GM12878 (cell line): ENCODE results near the gene FXYD1. TPM values are rescaled to one million over a fixed set of nuclear protein-coding genes. Genes with fewer than 3 reads are reported as not detected.

Source experiments
- ATAC-seq: fragments of 200-7000 bp; cut with Tn5 transposase; 3 replicates; pipeline ENCODE4 v1.9.1; 2020; ENCODE audit warnings: mild to moderate bottlenecking, moderate library complexity
- BruUV-seq: library from RNA; stranded (reverse); fragments of 400-500 nt; replicated peaks from 2 replicates; lab custom pipeline; 2021; lab: Mats Ljungman, UMichigan
- CTCF ChIA-PET: fragments of 300-600 bp; sonication (Branson Sonifier 250); formaldehyde crosslinking; extraction: SDS; loops from one replicate; lab custom pipeline; 2021; ENCODE audit warnings: inconsistent platforms; lab: Yijun Ruan, JAX
- POLR2A ChIA-PET: fragments of 350-600 bp; formaldehyde crosslinking; extraction: SDS; loops from one replicate; lab custom pipeline; 2021; ENCODE audit warnings: inconsistent platforms; lab: Charles Lee
- RAD21 ChIA-PET: fragments of 300-600 bp; sonication (Branson Sonifier 250); formaldehyde crosslinking; loops from one replicate; lab custom pipeline; 2023; ENCODE audit warnings: antibody characterized with exemption; ENCODE audit not compliant: unreplicated experiment; lab: Charles Lee
- SMC1A ChIA-PET: fragments of 300-600 bp; sonication (Branson Sonifier 250); formaldehyde crosslinking; loops from one replicate; lab custom pipeline; 2023; ENCODE audit not compliant: unreplicated experiment, uncharacterized antibody; lab: Charles Lee
- DNase-seq: peaks from one replicate; pipeline ENCODE4 v3.0.0-alpha.2; 2011; ENCODE audit warnings: low read depth, low spot score
- FAIRE-seq: peaks from 3 replicates; lab custom pipeline; 2011; peaks lifted over from hg19 to GRCh38; lab: Jason Lieb, UNC
- H2AFZ ChIP-seq: 2 replicates; pipeline ENCODE4 v1.6.0; 2011; ENCODE audit warnings: low read depth, low read length, control low read depth; ENCODE audit not compliant: control insufficient read depth
- H3K27ac ChIP-seq: 2 replicates; pipeline ENCODE4 v1.5.1; 2011; ENCODE audit warnings: control low read depth; ENCODE audit not compliant: control insufficient read depth, insufficient read depth
- H3K27me3 ChIP-seq, 2 experiments: replicated peaks in 1 of 2; 2 replicates each; pipeline versions ENCODE4 v1.6.0 to v1.6.1; 2011; ENCODE audit warnings: low read length in 1 of 2; ENCODE audit not compliant: control insufficient read depth in 2 of 2, insufficient read depth in 2 of 2
- H3K36me3 ChIP-seq, 2 experiments: 2 replicates each; pipeline ENCODE4 v1.5.1; 2011; ENCODE audit warnings: low read length in 1 of 2; ENCODE audit not compliant: control insufficient read depth in 2 of 2, insufficient read depth in 2 of 2
- H3K4me1 ChIP-seq: 2 replicates; pipeline ENCODE4 v1.6.1; 2011; ENCODE audit warnings: mild to moderate bottlenecking, low read length, moderate library complexity, mixed read lengths; ENCODE audit not compliant: control insufficient read depth, insufficient read depth
- H3K4me2 ChIP-seq: 2 replicates; pipeline ENCODE4 v1.6.0; 2011; ENCODE audit warnings: control low read depth; ENCODE audit not compliant: control insufficient read depth, insufficient read depth
- H3K4me3 ChIP-seq: fragments of 200-600 bp; sonication (generic); 2 replicates; pipeline ENCODE4 v1.5.1; 2016
- H3K79me2 ChIP-seq: 2 replicates; pipeline ENCODE4 v1.6.0; 2011; ENCODE audit warnings: low read length; ENCODE audit not compliant: control insufficient read depth, insufficient read depth
- H3K9ac ChIP-seq: 2 replicates; pipeline ENCODE4 v1.8.0; 2011; ENCODE audit warnings: low read length, control low read depth, mixed read lengths; ENCODE audit not compliant: control insufficient read depth, insufficient read depth
- H3K9me3 ChIP-seq: replicated peaks from 3 replicates; pipeline ENCODE4 v1.5.1; 2011; ENCODE audit warnings: mild to moderate bottlenecking, low read length; ENCODE audit not compliant: control insufficient read depth, insufficient read depth
- H4K20me1 ChIP-seq: 2 replicates; pipeline ENCODE4 v1.6.0; 2011; ENCODE audit not compliant: control insufficient read depth, insufficient read depth
- CTCF ChIP-seq, 3 experiments: IDR thresholded peaks in 2 of 3; conservative IDR thresholded peaks in 1 of 3; 2 replicates each; pipeline ENCODE4 v1.5.1; 2011; ENCODE audit warnings: low read depth in 3 of 3, low read length in 3 of 3, mild to moderate bottlenecking in 3 of 3, control low read depth in 2 of 3, moderate library complexity in 2 of 3, inconsistent platforms in 1 of 3, mixed read lengths in 1 of 3; ENCODE audit not compliant: control insufficient read depth in 2 of 3, insufficient read depth in 1 of 3; ENCODE audit errors: extremely low read depth in 1 of 3
- E2F8 ChIP-seq: fragments of 450-650 bp; IDR thresholded peaks from 2 replicates; pipeline ENCODE4 v1.6.1; 2018; ENCODE audit warnings: mild to moderate bottlenecking, low read depth, moderate library complexity; ENCODE audit not compliant: partially characterized antibody
- RAD21 ChIP-seq: IDR thresholded peaks from 2 replicates; pipeline ENCODE4 v1.6.1; 2011; ENCODE audit warnings: mild to moderate bottlenecking, low read depth, low read length, moderate library complexity; ENCODE audit not compliant: insufficient read depth
- SMC3 ChIP-seq: IDR thresholded peaks from 2 replicates; pipeline ENCODE4 v1.6.1; 2011; ENCODE audit warnings: low read length, improper control_type of control experiment, borderline replicate concordance
- WGBS: methylation state at CpG from one replicate; pipeline ENCODE4 v1.1.6; 2016; ENCODE audit warnings: low lambda C conversion rate; ENCODE audit not compliant: insufficient replicate concordance, insufficient coverage; ENCODE audit errors: missing lambda C conversion rate; 5-methylcytosine and 5-hydroxymethylcytosine counted together
- in situ Hi-C: fragments of 300-500 bp; cut with MboI; formaldehyde crosslinking; loops from 9 replicates; pipeline ENCODE4 v1.14.3; 2018; ENCODE audit warnings: mixed read lengths
- intact Hi-C: fragments of 100-400 bp; cut with micrococcal nuclease; formaldehyde crosslinking; loops from one replicate; pipeline ENCODE4 v1.14.2; 2022; ENCODE audit not compliant: unreplicated experiment
- polyA plus RNA-seq, 11 experiments: library from polyadenylated mRNA; depleted of rRNA in 4 of 11; unstranded in 6 of 11; stranded (reverse) in 5 of 11; fragments of >200 nt; fragmentation: Nextera tagmentation in 4 of 11; fragmentation: Illumina TruSeq in 1 of 11; extraction: Ambion mirVana in 4 of 11; extraction: Trizol in 1 of 11; gene quantifications; 1 replicate in 1 of 11; 2 replicates in 10 of 11; pipeline versions ENCODE4 v1.2.1 to v1.2.3, GENCODE V29; 2011 to 2016; ENCODE audit warnings: inconsistent platforms in 2 of 11, missing spikeins in 2 of 11, low read depth in 1 of 11
- total RNA-seq, 4 experiments: library from RNA; depleted of rRNA in 3 of 4; stranded (reverse); fragments of >200 nt in 3 of 4; fragmentation: Illumina TruSeq in 1 of 4; extraction: Trizol in 1 of 4; gene quantifications; 2 replicates each; pipeline versions ENCODE4 v1.2.1 to v1.2.3, GENCODE V29; 2013 to 2021

The FXYD1 gene
- total and polyA plus RNA-seq, 10 of the 15 experiments (the other 5 are each of a cell fraction or from before 2014, with no cell fraction given): 0.34 to 1.2 (median 0.49) TPM; not detected in 4

GRCh38 chr19:35090506-35091214, 48.0 kb upstream of the FXYD1 start:
- POLR2A ChIA-PET: no interaction called here
- no peaks in the 10 kb centered on the region for H4K20me1 ChIP-seq
- TF ChIP-seq CTCF (IDR thresholded peaks at IDR 0.05 in 2 of 3, conservative IDR thresholded peaks at IDR 0.05 in 1 of 3; ENCODE audit: control insufficient read depth in 2 of 3, extremely low read depth in 1 of 3, insufficient read depth in 1 of 3, low read depth in 3 of 3, low read length in 3 of 3): peak; percentile 55 to 59 (median 56)
- TF ChIP-seq E2F8: no peak
- peak; percentile 62 for TF ChIP-seq RAD21
- TF ChIP-seq SMC3: peak; percentile 56
- TF ChIP-seq, all 136 proteins: peak for 3
- ChIA-PET RAD21 (interaction anchor here (1.3 kb wide), 1 partner anchor 24 kb away, joined by 8 read pairs; no protein-coding TSS in a partner anchor), SMC1A (interaction anchor here (0.9 to 3.4 kb wide), 2 partner anchors 24 to 32 kb away, joined by 3 to 13 read pairs; no protein-coding TSS in a partner anchor), CTCF (interaction anchor here (1.0 to 4.8 kb wide), 4 partner anchors 21 to 89 kb away, joined by 3 to 46 read pairs (median 5); no protein-coding TSS in a partner anchor)
- Histone ChIP-seq H2AFZ (no peak overlapping the region), H3K79me2 (no peaks in the 10 kb centered on the region), H3K36me3 (no peaks in the 10 kb centered on the region), H3K4me2 (no peak overlapping the region; the same call in 1 of the 2 replicates), H3K9me3 (no peaks in the 10 kb centered on the region), H3K27ac (no peak overlapping the region), H3K9ac (no peak overlapping the region), H3K4me1 (peaks cover 12% of the 10 kb centered on the region), H3K27me3 (no peaks in the 10 kb centered on the region; a peak in 1 of 4 replicates), H3K4me3 (no peak overlapping the region)
- in situ Hi-C loops (no loop called here), intact Hi-C loops (loop anchor here (1.0 to 2.0 kb wide), 2 partner anchors 23 to 118 kb away; no protein-coding TSS in a partner anchor)
- no TSS peak for BruUV-seq
- ATAC-seq: peak; percentile 90
- 29% methylated on average over 36 of the region's 36 CpGs for WGBS
- peak; percentile 71 for FAIRE-seq
- no peak for DNase-seq
